Fibroblast of villous mesenchyme (primary cell): ENCODE measurements around the gene CHRNA3. TPM values are rescaled to one million over a fixed set of nuclear protein-coding genes. Genes with fewer than 3 reads are reported as not detected.

Experiments
- DNase-seq: peaks from one replicate; pipeline ENCODE4 v3.0.0-alpha.2; 2010; ENCODE audit warnings: low read depth
- H3K4me3 ChIP-seq: 2 replicates; pipeline ENCODE4 v1.5.1; 2011; ENCODE audit warnings: low read depth, mild to moderate bottlenecking, low read length
- total RNA-seq: library from RNA; depleted of rRNA; stranded (reverse); fragments of >200 nt; gene quantifications from 2 replicates; pipeline ENCODE4 v1.2.3, GENCODE V29; 2012
- TF ChIP-seq, protein P1 (sequence below): IDR thresholded peaks from 2 replicates; pipeline ENCODE4 v1.5.1; 2012; ENCODE audit warnings: low read depth, mild to moderate bottlenecking, low read length; ENCODE audit not compliant: insufficient read depth

The CHRNA3 gene
- total RNA-seq, result under 0.01 TPM in 1 of 2 replicates, not detected in the other

DNA sequence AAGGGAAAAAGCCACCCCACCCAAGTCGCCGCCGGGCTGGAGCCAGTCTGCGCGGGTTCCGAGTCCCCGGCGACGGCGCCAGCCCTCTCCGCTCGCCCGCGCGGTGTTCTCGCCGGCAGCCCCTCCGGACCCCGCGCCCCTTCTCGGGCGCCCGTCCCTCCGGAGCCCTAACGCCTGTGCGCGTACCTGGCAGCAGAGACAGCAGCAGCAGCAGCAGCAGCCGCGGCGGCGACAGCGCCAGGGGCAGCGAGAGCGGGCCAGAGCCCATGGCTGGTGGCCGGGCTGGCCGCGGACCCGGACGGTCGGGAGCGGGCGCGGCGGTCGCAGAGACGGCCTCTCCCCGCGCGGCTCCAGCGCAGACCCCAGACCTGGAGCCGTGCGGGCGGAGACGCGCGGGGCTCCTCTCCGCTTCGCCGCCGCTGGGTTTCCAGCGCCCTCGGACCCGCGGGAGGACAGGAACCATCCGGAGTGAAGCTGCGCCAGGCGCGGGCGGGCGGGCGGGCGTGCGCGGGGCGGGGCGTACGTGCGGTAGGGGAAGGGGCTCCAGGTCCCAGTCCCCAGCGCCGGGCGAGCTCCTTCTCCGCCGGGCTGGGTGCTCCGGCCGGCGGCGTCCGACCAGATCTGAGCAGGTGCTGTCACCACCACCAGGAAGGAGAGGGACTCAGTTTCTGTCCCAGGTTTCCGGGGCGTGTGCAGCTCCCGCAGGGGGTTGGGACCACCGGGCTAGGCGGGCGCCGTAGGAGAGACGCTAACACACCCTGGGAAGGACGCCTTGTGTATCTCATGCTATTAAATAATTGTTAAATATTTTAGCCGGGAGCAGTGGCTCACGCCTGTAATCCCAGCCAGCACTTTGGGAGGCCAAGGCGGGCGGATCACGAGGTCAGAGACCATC lies at the start of gene CHRNA3:
CHRNA3 (minus strand) TSS at position 470 of the 895 bp plus-strand sequence; CDS start at position 268, 202 bp downstream.
- no peak within 1 kb of the TSS for H3K4me3 ChIP-seq
- TF ChIP-seq, protein P1, sequence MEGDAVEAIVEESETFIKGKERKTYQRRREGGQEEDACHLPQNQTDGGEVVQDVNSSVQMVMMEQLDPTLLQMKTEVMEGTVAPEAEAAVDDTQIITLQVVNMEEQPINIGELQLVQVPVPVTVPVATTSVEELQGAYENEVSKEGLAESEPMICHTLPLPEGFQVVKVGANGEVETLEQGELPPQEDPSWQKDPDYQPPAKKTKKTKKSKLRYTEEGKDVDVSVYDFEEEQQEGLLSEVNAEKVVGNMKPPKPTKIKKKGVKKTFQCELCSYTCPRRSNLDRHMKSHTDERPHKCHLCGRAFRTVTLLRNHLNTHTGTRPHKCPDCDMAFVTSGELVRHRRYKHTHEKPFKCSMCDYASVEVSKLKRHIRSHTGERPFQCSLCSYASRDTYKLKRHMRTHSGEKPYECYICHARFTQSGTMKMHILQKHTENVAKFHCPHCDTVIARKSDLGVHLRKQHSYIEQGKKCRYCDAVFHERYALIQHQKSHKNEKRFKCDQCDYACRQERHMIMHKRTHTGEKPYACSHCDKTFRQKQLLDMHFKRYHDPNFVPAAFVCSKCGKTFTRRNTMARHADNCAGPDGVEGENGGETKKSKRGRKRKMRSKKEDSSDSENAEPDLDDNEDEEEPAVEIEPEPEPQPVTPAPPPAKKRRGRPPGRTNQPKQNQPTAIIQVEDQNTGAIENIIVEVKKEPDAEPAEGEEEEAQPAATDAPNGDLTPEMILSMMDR, result no peak
- no peak for DNase-seq

DNA sequence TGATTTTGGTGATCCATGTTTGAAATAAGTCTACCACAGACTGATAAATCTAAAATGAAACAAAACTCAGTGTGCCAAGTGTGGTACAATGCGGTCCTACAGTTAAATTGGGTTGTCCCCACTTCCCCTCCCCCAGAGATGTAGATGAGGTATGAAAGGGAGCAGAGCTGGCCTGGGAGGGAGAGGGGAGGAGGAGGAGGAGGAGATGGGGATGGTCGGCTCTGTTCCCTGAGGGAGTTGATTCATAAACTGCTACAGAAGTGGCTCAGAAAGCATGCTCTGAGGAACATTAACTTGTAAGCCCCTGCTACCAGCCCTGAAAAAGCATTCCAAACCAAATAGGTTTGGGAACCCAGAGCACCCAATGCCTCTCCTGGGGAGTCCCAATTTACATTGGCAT lies 48.2 kb upstream of the CHRNA3 start:
- no peak overlapping the region for H3K4me3 ChIP-seq
- TF ChIP-seq, protein P1, result no peak
- DNase-seq, result no peak

DNA sequence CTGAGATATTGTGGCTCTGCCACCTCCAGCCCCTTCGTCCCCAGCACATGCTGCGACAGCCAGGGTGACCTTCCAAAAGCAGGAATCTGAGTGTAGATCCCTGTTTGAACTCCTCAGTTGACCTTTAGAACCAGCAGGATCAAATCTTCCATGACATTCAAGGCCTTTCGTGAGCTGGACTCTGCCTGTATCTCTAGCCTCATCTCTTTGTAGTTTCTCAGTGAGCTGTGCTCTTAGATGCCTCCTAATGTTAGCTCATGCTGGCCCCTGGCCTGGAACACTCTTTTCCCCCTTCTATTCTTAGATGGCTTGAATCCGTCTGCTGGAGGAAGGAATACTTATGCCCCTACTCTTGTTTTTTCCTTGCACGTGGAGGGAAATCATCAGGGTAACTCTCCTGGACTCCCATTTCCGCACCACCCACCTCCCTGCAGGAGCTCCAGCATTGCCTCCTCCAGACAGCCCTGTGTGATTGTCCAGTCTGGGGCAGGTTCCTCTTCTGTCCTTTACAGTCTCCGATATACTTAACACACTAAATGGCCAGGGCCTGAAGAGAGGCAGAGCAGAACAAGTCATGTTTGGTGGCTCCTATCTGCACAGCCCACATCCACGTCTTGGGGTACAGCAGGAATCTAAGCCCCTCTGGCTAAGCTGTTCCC lies 46.9 kb upstream of the CHRNA3 start:
- TF ChIP-seq, protein P1, result no peak
- DNase-seq, result no peak
- H3K4me3 ChIP-seq, result no peak overlapping the region

DNA sequence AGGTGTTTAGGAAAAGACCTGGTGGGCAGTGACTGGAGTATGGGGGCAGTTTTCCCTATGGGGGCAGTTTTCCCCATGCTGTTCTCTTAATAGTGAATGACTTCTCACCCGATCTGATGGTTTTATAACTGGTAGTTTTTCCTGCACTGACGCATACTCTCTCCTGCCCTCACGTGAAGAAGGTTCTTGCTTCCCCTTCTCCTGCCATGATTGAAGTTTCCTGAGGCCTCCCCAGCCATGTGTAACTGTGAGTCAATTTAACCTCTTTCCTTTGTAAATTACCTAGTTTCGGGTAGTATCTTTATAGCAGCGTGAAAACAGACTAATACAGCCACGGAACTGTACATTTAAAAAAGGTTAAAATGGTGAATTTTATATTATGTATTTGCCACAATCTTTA lies 45.2 kb upstream of the CHRNA3 start:
- no peak for DNase-seq
- TF ChIP-seq, protein P1, result no peak
- no peak overlapping the region for H3K4me3 ChIP-seq

DNA sequence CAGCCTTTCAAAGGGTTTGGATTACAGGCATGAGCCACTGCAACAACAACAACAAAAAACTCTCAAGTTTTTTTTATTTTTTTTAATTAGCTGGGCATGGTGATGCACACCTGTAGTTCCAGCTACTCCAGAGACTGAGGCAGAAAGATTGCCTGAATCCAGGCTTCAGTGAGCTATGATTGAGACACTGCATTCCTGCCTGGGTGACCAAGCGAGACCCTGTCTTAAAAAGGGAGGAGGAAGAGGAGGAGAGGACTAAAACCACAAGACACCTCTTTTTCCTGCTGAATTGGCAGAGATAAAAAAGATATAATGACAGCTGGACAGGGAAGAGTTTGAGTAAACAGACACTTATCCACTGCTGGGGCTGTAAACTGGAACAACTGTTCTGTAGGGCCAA lies 42.9 kb upstream of the CHRNA3 start:
- H3K4me3 ChIP-seq, result no peak overlapping the region
- TF ChIP-seq, protein P1, result no peak
- DNase-seq, result no peak

DNA sequence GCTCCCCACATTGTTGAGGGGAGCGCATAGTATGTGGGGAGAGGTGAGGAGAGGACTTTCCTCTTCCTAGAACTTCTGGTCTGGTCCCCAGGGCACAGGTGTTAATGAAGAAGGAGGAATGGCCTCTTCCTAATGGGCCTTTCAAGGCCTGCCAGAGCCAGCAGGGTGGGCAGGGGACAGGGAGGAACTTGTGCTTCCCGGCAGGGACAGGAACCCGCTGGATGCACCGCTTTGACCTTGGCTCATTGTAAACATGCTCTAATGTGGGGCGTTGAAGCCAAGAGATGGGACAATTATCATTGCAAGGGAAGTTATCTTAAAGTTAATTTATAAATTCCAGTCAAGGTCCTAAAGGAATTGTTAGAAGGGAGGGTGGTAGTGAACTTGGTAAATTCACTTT lies 41.2 kb upstream of the CHRNA3 start:
- DNase-seq, result no peak
- TF ChIP-seq, protein P1, result no peak
- no peak overlapping the region for H3K4me3 ChIP-seq
